ENCODE results near the gene ADAMTSL2. TPM values are rescaled to one million over a fixed set of nuclear protein-coding genes. Genes with fewer than 3 reads are reported as not detected.
"Not testable (repeated sequence)": the region's sequence is repeated elsewhere in the genome, so short reads cannot be mapped to it uniquely, and the experiment has no call there.

The ADAMTSL2 gene
- total RNA-seq, 1 donor from 2014 or later, result 0.54 TPM

GRCh38 chr9:133561976-133562554, 27.6 kb downstream of the ADAMTSL2 start:
- DNase-seq (ENCODE audit: low read depth), result no peak
- Histone ChIP-seq H3K27me3 (ENCODE audit: control insufficient read depth, insufficient read depth, low read length) (peaks cover 19% of the 10 kb centered on the region), H3K4me3 (ENCODE audit: low read depth, low read length) (no peak overlapping the region), H3K36me3 (ENCODE audit: control insufficient read depth, insufficient read depth, low read length) (no peaks in the 10 kb centered on the region)
- TF ChIP-seq CTCF (IDR thresholded peaks at IDR 0.05; ENCODE audit: insufficient read depth, low read length, poor library complexity, severe bottlenecking), result no peak

GRCh38 chr9:133562611-133563290, 28.2 kb downstream of the ADAMTSL2 start:
- H3K27me3 ChIP-seq (ENCODE audit: control insufficient read depth, insufficient read depth, low read length), result peaks cover 19% of the 10 kb centered on the region
- no peak for TF ChIP-seq CTCF (IDR thresholded peaks at IDR 0.05; ENCODE audit: insufficient read depth, low read length, poor library complexity, severe bottlenecking)
- H3K36me3 ChIP-seq (ENCODE audit: control insufficient read depth, insufficient read depth, low read length), result no peaks in the 10 kb centered on the region
- no peak for DNase-seq (ENCODE audit: low read depth)
- no peak overlapping the region for H3K4me3 ChIP-seq (ENCODE audit: low read depth, low read length)

- peaks cover 19% of the 10 kb centered on the region for H3K27me3 ChIP-seq (ENCODE audit: control insufficient read depth, insufficient read depth, low read length)
- DNase-seq (ENCODE audit: low read depth), result no peak
Observed at GRCh38 chr9:133563291-133563796, 28.8 kb downstream of the ADAMTSL2 start.

GRCh38 chr9:133563814-133564213, 29.3 kb downstream of the ADAMTSL2 start:
- peaks cover 19% of the 10 kb centered on the region for H3K27me3 ChIP-seq (ENCODE audit: control insufficient read depth, insufficient read depth, low read length)
- DNase-seq (ENCODE audit: low read depth); H3K36me3 ChIP-seq (ENCODE audit: control insufficient read depth, insufficient read depth, low read length); H3K4me3 ChIP-seq (ENCODE audit: low read depth, low read length): not testable (repeated sequence)

More at GRCh38 chr9:133563291-133563796, 28.8 kb downstream of the ADAMTSL2 start:
- TF ChIP-seq CTCF (IDR thresholded peaks at IDR 0.05; ENCODE audit: insufficient read depth, low read length, poor library complexity, severe bottlenecking), result no peak
- H3K4me3 ChIP-seq (ENCODE audit: low read depth, low read length), result no peak overlapping the region
- no peaks in the 10 kb centered on the region for H3K36me3 ChIP-seq (ENCODE audit: control insufficient read depth, insufficient read depth, low read length)

GRCh38 chr9:133564451-133565116, 30.1 kb downstream of the ADAMTSL2 start:
- Histone ChIP-seq H3K27me3 (ENCODE audit: control insufficient read depth, insufficient read depth, low read length) (peaks cover 19% of the 10 kb centered on the region), H3K4me3 (ENCODE audit: low read depth, low read length) (no peak overlapping the region), H3K36me3 (ENCODE audit: control insufficient read depth, insufficient read depth, low read length) (no peaks in the 10 kb centered on the region)
- no peak for TF ChIP-seq CTCF (IDR thresholded peaks at IDR 0.05; ENCODE audit: insufficient read depth, low read length, poor library complexity, severe bottlenecking)
- no peak for DNase-seq (ENCODE audit: low read depth)

GRCh38 chr9:133566382-133566781, 31.9 kb downstream of the ADAMTSL2 start:
- DNase-seq (ENCODE audit: low read depth), result no peak
- Histone ChIP-seq H3K4me3 (ENCODE audit: low read depth, low read length) (no peak overlapping the region), H3K36me3 (ENCODE audit: control insufficient read depth, insufficient read depth, low read length) (no peaks in the 10 kb centered on the region), H3K27me3 (ENCODE audit: control insufficient read depth, insufficient read depth, low read length) (peaks cover 27% of the 10 kb centered on the region)
- no peak for TF ChIP-seq CTCF (IDR thresholded peaks at IDR 0.05; ENCODE audit: insufficient read depth, low read length, poor library complexity, severe bottlenecking)

All from kidney epithelial cell (primary cell).